ENCODE measurements around the gene RNF130.

The RNF130 gene

GRCh38 chr5:180071531-180072255, at the start of gene RNF130:
Gene RNF130, minus strand, starts transcription at chr5:180071759. Its CDS starts 57 bp downstream, at chr5:180071702.
- DNase-seq: peak; percentile 96

DNA sequence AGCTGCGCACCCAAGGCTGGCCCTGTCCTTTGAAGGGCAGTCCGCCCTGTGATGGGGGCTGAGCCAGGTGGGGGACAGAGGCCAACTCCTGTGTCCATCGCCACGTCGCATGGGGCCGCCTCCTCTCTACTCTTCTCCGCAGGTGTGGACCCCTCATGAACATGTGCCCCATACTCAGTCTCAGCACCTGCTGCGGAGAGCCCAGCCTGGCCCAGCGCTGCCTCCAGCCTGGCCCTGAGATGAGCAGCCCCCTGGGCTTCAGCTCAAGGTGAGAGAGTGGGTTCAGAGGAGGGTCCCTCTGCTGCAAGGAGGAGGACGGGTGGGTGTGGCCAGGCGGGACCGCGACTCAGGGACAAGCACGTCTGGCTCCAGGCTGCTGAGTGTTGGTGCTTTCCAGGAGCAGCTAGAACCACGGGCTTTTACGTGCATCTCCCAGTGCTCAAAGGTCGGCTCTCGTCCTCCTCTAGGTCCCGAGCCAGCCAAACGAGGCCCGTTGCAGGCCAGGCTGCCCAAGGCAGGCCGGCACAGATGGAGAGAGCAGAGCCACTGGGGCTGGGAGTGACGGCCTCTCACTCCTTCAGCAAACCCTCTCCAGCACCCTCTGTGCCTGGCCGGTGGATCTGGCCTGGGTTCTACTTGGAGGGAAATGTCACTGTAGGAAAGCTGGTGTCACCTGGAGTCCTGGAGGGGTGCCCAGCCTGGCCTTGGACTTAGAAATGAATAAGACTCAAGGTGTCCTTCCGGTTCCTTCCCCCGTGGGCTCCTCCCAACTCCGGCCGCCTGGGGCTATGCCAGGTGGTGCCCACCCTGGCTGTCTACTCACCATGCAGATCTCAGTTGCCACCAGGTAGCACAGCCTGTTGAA, 48.9 kb upstream of the RNF130 start:
- no peak for DNase-seq

DNA sequence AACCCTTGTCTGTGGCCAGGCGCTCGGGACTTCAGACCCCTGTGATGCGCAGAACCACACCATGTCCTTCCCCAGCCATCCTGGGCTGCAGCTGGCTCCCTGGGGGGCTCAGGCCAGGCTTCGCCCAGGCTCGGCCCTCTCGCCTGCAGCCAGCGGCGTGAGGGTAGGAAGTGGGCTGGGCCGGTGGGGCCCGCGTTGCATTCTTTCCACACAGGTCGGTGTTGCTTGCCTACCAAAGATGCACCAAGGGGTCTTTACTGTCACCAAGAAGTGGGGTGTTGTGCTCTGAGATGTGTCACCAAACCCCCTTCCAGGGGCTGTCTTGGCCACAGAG, 48.3 kb upstream of the RNF130 start:
- no peak for DNase-seq

- DNase-seq: no peak
Observed at GRCh38 chr5:180119031-180119902, 47.7 kb upstream of the RNF130 start.

GRCh38 chr5:180118391-180118791, 46.8 kb upstream of the RNF130 start:
- DNase-seq: no peak

DNA sequence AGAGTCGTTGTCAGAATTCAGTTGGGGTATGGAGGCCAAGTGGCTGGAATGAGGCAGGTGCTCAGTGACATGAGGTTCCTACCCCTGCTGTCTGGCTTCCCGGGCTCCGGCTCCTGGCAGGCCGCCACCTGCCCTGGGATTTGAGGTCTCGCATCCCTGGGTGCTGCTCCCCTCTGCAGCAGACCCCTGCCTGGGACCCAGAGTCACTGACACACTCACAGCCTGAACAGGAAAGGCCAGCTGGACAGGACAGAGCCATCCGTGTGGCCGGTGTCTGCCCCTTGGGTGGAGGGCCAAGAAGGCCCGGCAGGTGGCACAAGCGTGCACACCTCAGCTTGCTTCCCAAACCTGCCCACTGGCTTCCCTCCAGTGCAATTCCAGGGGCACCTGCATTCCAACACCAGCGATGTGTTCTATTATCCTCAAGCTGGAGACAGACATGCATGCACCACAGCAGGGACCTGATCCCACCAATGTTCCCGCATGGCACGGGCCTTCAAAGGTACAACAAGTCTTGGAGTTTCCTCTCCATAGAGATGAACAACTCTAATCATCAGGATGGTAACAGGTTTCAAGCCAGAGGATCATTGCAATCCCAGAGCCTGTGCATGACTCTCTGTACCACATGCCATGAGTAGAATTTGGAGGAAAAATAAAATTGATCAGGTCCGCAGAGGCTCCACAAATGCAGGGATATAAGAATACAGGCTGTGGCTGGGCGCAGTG, 45.6 kb upstream of the RNF130 start:
- no peak for DNase-seq

DNA sequence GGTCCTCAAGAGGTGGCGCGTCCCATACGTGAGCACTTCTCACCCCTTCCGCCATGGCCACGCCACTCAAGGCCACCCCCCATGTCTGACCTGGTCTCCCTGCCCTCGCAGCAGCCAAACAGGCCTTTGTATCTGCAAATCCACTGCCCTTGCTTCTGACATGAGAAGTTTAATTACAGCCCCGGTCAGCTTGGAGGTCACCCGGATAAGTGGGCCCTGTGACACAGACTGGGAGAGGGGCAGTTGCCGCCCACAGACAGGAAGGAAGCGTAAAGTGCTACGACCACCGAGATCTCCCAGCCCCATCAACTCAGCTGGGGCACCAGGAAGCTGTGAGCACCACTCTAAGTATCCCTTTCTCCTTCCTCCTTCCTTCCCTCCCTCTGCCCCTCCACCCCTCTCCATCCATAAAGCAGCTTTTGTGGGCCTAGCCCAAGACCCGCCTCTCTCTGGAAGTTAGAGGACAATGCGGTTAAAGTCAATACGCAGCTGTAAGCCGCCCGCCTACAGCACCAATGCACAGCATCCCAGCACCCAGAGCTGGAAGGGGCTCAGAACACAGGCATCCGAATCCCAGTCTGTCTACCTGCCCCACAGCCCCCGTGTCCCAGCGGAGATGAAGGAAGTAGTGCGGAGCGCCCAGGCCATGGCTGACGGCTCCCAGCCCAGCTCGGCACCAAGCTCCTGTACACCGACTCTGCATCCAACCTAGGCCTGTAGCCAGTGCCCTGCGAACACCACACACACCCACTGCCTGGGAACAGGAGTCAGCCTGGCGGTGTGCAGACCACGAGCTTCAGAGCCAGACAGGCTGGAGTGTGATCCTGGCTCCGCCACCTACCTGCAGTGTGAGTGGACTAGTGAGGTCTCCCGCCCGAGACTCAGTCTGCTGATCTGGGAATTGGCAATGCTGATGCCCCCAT, 44.8 kb upstream of the RNF130 start:
- no peak for DNase-seq

GRCh38 chr5:180115326-180116076, 43.9 kb upstream of the RNF130 start:
- no peak for DNase-seq

DNA sequence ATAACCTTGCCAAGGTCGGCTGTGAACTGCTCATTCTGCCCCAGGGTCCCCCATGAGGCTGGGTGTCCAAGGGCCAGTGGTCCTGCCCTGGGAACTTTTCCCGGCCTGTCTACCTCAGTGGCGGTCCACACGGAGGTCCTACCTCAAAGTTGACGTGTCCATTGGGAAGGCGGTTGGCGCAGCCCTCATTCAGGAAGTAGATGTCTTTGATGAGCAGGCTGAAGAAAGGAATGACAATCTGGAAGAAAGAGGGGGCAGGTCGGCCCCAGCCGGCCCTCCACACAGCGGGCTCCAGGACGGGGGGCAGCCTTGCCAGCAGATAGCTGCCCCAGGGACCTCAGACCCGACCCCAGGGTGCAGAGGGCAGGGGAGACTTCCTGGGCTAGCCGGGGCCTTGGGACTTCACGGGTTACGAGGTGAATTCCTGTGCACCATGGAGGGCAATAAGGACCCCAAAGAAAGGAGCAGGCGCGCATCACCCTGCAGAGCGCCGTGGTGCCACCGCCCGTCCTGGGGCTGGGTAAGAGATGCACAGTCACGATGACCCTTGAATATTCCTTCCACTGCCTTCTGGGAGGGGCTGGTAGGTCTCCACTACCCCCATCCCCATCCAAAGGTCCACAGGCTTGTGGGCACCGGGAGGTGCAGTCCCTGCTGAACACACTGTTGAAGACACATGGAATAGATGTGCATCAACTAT, 42.9 kb upstream of the RNF130 start:
- DNase-seq: no peak

- DNase-seq: no peak
Observed at GRCh38 chr5:180113660-180114303, 42.2 kb upstream of the RNF130 start.

GRCh38 chr5:180112181-180112861, 40.8 kb upstream of the RNF130 start:
- no peak for DNase-seq

DNA sequence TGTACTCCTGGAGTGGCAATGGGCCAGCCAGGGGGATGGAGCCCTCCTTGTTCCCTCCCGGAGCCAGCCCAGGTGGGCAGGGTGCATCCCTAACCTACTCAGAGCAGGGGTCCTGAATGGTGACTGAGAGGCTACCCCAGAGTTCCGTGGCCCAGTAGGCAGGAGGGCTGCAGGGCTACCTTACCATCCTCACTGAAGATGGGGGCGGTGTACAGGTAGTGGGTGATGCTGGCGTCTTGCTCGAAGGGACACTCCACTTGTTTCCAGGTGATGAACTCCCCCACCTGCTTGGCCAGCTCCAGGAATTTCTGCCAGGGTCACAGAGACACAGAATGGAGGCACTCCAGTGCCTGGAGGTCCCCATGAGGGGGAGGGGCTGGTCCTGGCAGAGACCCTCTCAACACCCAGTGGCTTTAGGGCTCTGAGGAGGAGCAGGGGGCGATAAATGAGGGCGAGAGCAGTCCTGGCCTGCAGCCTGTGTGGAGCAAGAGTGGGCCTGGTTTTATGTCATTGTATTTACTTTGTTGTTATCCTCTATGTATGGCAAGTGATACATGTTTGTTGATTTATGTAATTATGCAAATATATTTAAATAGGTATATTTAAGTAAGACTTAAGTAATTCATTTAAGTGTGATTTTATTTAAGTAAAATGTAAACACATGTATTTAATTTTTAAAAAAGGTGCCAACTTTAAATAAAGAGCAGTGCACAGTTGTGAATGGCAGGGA, 39.9 kb upstream of the RNF130 start:
- DNase-seq: no peak

DNA sequence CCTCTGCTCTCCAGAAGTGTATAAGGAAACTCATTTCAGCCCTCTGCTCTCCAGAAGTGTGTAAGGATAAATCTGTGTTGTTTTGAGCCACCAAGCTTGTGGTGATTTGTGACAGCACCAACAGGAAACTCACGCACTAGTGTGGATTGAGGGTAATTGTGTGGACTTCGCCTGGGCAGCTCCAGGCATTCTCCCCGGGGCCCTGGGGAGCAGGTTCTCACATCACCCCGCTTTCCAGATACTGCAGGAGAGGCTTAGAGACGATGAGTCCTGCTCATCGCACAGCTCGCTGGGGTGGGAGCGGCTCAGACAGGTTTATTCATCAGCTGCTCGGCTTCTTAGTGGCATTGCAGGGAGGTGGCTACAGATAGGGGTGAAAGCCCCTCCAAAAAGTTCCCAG, 38.4 kb upstream of the RNF130 start:
- DNase-seq: no peak

DNA sequence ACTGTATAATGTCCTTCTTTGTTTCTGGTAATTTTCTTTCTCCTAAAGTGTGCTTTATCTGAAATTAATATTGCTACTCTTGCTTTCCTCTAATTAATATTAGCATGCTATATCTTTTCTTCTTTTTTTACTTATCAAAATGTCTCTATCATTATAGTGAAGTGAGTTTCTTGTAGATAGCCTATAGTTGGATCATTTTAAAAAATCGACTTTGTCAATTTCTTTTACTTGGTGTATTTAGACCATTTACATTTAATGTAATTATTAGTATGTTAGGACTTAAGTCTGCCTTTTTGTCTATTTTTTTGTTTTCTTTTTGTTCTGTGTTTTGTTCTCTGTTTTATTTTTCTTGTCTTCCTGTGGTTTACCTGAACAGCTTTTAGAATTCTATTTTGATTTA, 35.4 kb upstream of the RNF130 start:
- DNase-seq: no peak

GRCh38 chr5:180105827-180106312, 34.3 kb upstream of the RNF130 start:
- DNase-seq: no peak

- no peak for DNase-seq
Observed at GRCh38 chr5:180104168-180104530, 32.6 kb upstream of the RNF130 start.

- no peak for DNase-seq
Observed at GRCh38 chr5:180103487-180104167, 32.1 kb upstream of the RNF130 start.

GRCh38 chr5:180102636-180103035, 31.1 kb upstream of the RNF130 start:
- DNase-seq: no peak

All from activated CD8-positive, alpha-beta memory T cell treated with anti-CD3 and anti-CD28 coated beads for 24 hours (primary cell).